ENCODE data around the gene SYT11. TPM values are rescaled to one million over a fixed set of nuclear protein-coding genes. Genes with fewer than 3 reads are reported as not detected.

The SYT11 gene
- total RNA-seq, 1 donor from 2014 or later = 419 TPM

- peak overlapping the region; percentile 59 for H3K4me3 Mint-ChIP-seq (ENCODE audit: unreplicated experiment)
- H3K36me3 Mint-ChIP-seq (ENCODE audit: unreplicated experiment) = no peaks in the 10 kb centered on the region
- H3K27me3 Mint-ChIP-seq (ENCODE audit: unreplicated experiment) = no peaks in the 10 kb centered on the region
- no peaks in the 10 kb centered on the region for H3K4me1 Mint-ChIP-seq (ENCODE audit: low read depth, unreplicated experiment)
- no peak overlapping the region for H3K27ac Mint-ChIP-seq (ENCODE audit: unreplicated experiment)
- H3K9me3 Mint-ChIP-seq (ENCODE audit: unreplicated experiment) = peaks cover 1% of the 10 kb centered on the region
- TF ChIP-seq CTCF (IDR thresholded peaks at IDR 0.05; ENCODE audit: partially characterized antibody, unreplicated experiment) = no peak
- no peak for DNase-seq
Observed at GRCh38 chr1:155931332-155932038, 72.1 kb downstream of the SYT11 start.

- no peak for DNase-seq
- Mint-ChIP-seq H3K27me3 (ENCODE audit: unreplicated experiment) (no peaks in the 10 kb centered on the region), H3K27ac (ENCODE audit: unreplicated experiment) (no peak overlapping the region), H3K36me3 (ENCODE audit: unreplicated experiment) (no peaks in the 10 kb centered on the region), H3K9me3 (ENCODE audit: unreplicated experiment) (peaks cover 1% of the 10 kb centered on the region), H3K4me3 (ENCODE audit: unreplicated experiment) (peak overlapping the region; percentile 30), H3K4me1 (ENCODE audit: low read depth, unreplicated experiment) (no peaks in the 10 kb centered on the region)
- no peak for TF ChIP-seq CTCF (IDR thresholded peaks at IDR 0.05; ENCODE audit: partially characterized antibody, unreplicated experiment)
Observed at GRCh38 chr1:155932081-155932480, 72.7 kb downstream of the SYT11 start.

- H3K4me3 Mint-ChIP-seq (ENCODE audit: unreplicated experiment) = peak overlapping the region; percentile 30
- no peak overlapping the region for H3K27ac Mint-ChIP-seq (ENCODE audit: unreplicated experiment)
- H3K4me1 Mint-ChIP-seq (ENCODE audit: low read depth, unreplicated experiment) = no peaks in the 10 kb centered on the region
- DNase-seq = no peak
- no peaks in the 10 kb centered on the region for H3K27me3 Mint-ChIP-seq (ENCODE audit: unreplicated experiment)
- no peak for TF ChIP-seq CTCF (IDR thresholded peaks at IDR 0.05; ENCODE audit: partially characterized antibody, unreplicated experiment)
- no peaks in the 10 kb centered on the region for H3K36me3 Mint-ChIP-seq (ENCODE audit: unreplicated experiment)
- peaks cover 1% of the 10 kb centered on the region for H3K9me3 Mint-ChIP-seq (ENCODE audit: unreplicated experiment)
Observed at GRCh38 chr1:155932487-155932886, 73.1 kb downstream of the SYT11 start.

- no peak overlapping the region for H3K27ac Mint-ChIP-seq (ENCODE audit: unreplicated experiment)
- no peaks in the 10 kb centered on the region for H3K36me3 Mint-ChIP-seq (ENCODE audit: unreplicated experiment)
- no peak overlapping the region for H3K4me3 Mint-ChIP-seq (ENCODE audit: unreplicated experiment)
- H3K4me1 Mint-ChIP-seq (ENCODE audit: low read depth, unreplicated experiment) = no peaks in the 10 kb centered on the region
- no peak for TF ChIP-seq CTCF (IDR thresholded peaks at IDR 0.05; ENCODE audit: partially characterized antibody, unreplicated experiment)
- no peak for DNase-seq
- H3K27me3 Mint-ChIP-seq (ENCODE audit: unreplicated experiment) = no peaks in the 10 kb centered on the region
- peaks cover 1% of the 10 kb centered on the region for H3K9me3 Mint-ChIP-seq (ENCODE audit: unreplicated experiment)
Observed at GRCh38 chr1:155933591-155934096, 74.3 kb downstream of the SYT11 start.

All from glutamatergic neuron (in vitro differentiated cells).